ENCODE data around the gene SMAD6.
A peak's percentile ranks its signal among the peaks of the same experiment; 100 is the strongest.
"Not testable (repeated sequence)": the region's sequence is repeated elsewhere in the genome, so short reads cannot be mapped to it uniquely, and the experiment has no call there.

SMAD6 gene

GRCh38 chr15:66675446-66675845, 26.6 kb upstream of the SMAD6 start:
- DNase-seq (ENCODE audit: low read depth), result no peak

DNA sequence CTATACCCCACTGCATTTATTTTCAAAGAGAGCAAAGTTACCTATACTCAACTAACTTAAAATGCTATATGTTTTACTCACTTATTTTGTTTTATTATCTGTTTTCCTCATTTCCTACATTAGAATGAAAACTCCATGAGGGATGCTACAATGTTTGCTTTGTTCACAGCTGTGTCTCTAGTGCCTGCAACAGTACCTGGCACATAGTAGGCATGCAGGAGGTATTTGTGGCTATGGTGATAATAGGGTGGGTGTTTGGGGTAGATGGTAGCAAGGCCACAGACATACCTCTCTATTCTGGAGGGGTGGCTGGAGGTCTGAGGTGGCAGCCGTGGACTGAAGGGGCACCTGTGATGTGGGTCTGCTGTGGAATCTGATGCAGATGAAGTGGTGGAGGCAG, 24.7 kb upstream of the SMAD6 start:
- no peak for DNase-seq (ENCODE audit: low read depth)

- DNase-seq (ENCODE audit: low read depth), result no peak
Observed at GRCh38 chr15:66679061-66679656, 22.9 kb upstream of the SMAD6 start.

DNA sequence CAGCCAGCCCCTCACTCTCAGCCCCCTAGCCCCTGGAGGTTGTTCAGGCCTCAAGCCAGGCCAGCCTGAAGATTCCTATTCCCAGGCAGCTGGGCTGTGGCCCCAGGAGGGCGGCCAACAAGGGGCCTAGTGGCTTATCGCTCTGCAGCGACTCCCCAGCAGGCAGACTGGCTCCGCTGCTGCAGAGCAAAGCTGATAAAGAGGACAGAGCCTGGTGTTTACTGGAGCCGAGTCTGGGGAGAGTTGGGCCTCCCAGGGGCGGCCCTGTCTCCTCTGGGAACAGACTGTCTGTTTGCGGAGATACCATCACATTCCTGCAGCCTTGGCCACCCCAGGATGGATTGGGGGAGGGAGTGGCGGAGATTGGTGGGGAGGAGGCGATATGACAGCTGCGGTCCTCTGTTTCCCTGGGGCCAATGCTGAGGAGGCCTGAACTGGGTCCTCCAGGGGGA, 22.4 kb upstream of the SMAD6 start:
- DNase-seq (ENCODE audit: low read depth), result no peak

DNA sequence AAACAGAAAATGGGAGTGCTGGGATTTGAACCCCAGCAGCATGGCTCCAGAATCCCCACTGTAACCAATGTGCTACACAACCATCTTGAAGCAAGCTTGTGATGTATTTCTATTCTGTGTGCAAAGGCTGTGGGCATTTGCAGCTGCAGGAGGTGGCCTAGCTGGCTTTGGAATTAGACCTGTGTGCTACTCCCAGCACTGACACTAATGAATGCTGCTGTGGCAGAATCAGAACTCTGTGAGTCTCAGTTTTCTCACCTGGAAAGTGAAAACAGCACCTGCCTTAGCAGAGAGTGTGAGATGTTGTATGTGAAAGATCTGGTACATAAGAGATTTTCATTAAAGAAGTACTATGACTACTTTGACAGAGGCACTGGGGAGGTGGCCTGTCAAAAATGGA, 21.5 kb upstream of the SMAD6 start:
- no peak for DNase-seq (ENCODE audit: low read depth)

- DNase-seq (ENCODE audit: low read depth), result no peak
Observed at GRCh38 chr15:66681395-66681794, 20.6 kb upstream of the SMAD6 start.

- no peak for DNase-seq (ENCODE audit: low read depth)
Observed at GRCh38 chr15:66682246-66682645, 19.8 kb upstream of the SMAD6 start.

GRCh38 chr15:66682865-66683264, 19.2 kb upstream of the SMAD6 start:
- no peak for DNase-seq (ENCODE audit: low read depth)

DNA sequence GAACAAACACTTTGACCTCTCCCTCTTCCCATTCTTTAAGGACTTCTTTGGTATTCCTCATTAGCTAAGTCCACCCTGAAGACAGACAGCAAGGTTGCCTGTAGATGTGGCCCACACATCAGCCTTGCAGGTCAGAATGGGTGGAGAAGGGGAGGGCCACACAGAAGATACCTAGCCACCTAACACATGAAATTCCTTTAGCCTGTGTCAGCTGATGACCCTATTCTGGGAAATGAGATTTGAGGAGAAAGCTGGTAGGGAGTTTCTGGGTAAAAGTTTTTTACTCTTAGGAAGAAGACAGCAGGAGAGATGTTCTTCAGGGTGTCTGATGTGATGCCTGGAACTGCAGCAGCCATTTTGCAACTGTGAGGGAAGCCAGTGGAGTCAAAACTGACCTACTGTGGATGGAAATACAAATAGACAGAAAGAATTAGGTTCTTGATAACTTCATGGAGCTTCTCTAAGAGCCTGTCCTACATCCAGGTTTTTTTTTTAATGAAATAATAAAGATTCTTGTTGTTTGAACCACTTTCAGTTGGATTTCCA, 17.8 kb upstream of the SMAD6 start:
- no peak for DNase-seq (ENCODE audit: low read depth)

GRCh38 chr15:66685638-66686150, 16.3 kb upstream of the SMAD6 start:
- DNase-seq (ENCODE audit: low read depth), result no peak

GRCh38 chr15:66690912-66691311, 11.1 kb upstream of the SMAD6 start:
- not testable (repeated sequence) for DNase-seq (ENCODE audit: low read depth)

DNA sequence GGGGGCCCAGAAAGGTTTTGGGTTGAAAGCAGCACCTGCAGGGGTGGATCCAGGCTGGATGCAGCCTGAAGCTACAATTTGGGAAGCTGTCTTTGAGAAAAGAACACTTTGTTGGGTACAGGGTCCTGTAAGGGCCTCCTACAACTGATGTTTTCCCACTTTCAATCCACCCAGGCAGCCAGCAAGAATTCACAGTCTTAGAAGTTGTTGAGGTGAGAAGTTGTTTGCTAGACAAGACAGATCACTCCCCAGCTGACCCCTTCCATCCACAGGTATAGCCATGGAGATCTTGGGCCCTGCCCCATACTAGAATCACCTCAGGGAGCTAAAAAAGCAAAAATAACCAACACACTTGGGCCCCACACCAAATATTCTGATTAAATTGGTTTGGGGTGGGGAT, 10.3 kb upstream of the SMAD6 start:
- DNase-seq (ENCODE audit: low read depth), result no peak

DNA sequence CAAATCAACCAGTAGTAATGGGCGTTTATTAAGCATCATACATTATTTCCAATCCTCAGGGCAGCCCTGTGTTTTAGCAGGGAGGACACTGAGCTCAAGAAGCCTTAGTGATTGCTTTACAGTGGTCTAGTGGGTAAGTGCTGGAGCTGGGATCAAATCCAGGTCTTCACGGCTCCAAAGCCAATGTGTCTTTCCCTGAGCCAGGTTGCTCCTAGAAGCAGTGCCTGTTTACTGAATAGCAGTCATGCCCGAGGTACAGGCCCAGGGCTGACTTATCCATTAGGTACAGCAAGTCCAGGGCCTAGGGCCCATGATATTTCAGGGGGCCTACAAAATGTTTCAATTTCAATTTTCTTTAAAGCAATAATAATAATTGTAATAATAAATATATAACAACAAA, 9.6 kb upstream of the SMAD6 start:
- DNase-seq (ENCODE audit: low read depth), result no peak

- no peak for DNase-seq (ENCODE audit: low read depth)
Observed at GRCh38 chr15:66692808-66693596, 9.0 kb upstream of the SMAD6 start.

DNA sequence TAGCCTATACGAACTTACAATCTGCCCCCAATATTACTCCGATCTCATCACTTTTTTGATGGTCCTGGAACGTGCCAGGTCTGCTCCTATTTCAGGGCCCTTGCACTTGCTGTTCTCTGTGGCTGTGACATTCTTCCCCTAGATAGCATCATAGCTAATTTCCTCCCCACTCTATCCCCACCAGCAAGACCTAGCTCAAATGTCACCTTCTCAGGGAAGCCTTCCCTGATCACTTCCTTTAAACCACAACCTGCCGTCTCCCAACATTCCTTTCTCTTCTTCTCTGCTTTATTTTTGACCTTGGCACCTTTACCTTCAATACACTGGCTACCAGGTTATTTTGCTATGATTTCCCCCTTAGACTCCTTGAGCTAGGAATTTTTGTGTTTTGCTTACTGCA, 5.3 kb upstream of the SMAD6 start:
- no peak for DNase-seq (ENCODE audit: low read depth)

DNA sequence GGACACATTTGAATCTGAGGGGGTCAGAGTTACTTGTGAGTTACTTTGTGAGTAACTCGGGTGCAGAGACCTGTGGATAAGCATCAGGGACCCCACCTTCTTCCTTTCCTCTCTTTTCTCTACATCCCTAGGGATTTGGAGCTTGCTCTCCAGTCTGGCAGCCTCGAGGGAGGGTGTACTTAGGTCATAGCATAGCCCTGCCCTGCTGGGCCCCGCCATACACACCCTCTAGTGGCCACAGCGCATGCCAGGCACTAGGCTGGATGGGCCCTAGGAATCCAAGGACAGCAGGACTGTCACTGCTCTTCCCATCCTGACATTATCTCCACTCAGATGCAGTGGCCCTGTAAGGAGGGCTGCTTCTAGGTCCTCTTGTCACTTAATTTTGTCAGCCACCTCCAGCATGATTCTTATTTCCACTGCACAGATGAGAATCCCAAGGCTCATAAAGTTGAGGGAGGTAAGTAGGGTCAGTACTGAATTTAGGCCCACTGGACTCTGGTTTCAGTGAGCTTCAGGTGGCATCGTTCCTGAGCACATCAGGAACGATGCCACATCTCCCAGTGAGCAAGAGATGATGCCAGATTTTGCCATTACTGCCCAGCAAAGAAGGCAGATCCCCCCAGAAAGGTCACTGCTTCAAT, 3.6 kb upstream of the SMAD6 start:
- DNase-seq (ENCODE audit: low read depth), result peak; percentile 53

- no peak for DNase-seq (ENCODE audit: low read depth)
Observed at GRCh38 chr15:66698971-66699370, 3.1 kb upstream of the SMAD6 start.

- DNase-seq (ENCODE audit: low read depth), result no peak
Observed at GRCh38 chr15:66700412-66700801, 1.6 kb upstream of the SMAD6 start.

- peak; percentile 88 for DNase-seq (ENCODE audit: low read depth)
Observed at GRCh38 chr15:66700802-66701421, 1.1 kb upstream of the SMAD6 start.

GRCh38 chr15:66701422-66702034, 508 bp upstream of the SMAD6 start:
- DNase-seq (ENCODE audit: low read depth), result peak; percentile 66

DNA sequence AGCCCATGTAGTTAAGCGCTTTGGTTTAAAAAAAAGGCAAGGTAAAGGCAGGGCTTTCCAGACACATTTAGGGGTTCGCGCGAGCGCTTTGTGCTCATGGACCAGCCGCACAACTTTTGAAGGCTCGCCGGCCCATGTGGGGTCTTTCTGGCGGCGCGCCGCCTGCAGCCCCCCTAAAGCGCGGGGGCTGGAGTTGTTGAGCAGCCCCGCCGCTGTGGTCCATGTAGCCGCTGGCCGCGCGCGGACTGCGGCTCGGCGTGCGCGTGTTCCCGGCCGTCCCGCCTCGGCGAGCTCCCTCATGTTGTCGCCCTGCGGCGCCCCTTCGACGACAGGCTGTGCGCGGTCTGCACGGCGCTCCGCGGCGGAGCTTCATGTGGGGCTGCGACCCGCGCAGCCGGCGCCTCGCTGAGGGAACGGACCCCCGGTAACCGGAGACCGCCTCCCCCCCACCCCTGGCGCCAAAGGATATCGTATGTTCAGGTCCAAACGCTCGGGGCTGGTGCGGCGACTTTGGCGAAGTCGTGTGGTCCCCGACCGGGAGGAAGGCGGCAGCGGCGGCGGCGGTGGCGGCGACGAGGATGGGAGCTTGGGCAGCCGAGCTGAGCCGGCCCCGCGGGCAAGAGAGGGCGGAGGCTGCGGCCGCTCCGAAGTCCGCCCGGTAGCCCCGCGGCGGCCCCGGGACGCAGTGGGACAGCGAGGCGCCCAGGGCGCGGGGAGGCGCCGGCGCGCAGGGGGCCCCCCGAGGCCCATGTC, 927 bp downstream of the SMAD6 start:
- DNase-seq (ENCODE audit: low read depth), result peak; percentile 43
